Transverse colon (tissue), 4 donors: Measurements from ENCODE around the gene UBE2V1.

Experiments
- POLR2A ChIP-seq: fragments of 450-650 bp; IDR thresholded peaks from one replicate; pipeline ENCODE4 v1.6.1; 2016; ENCODE audit warnings: antibody characterized with exemption, mild to moderate bottlenecking, moderate library complexity
- POLR2AphosphoS5 ChIP-seq, 3 donors: sonication (generic); formaldehyde crosslinking; IDR thresholded peaks; one replicate each; pipeline ENCODE4 v1.6.1; 2016; ENCODE audit warnings: antibody characterized with exemption in 3 of 3
- TF ChIP-seq, protein P1 (sequence below), 5 experiments: fragments of 200-600 bp in 3 of 5; fragments of 450-650 bp in 2 of 5; sonication (generic) in 3 of 5; IDR thresholded peaks; 1 replicate in 2 of 5; 2 replicates in 3 of 5; pipeline ENCODE4 v1.5.1; 2016 to 2017; ENCODE audit warnings: antibody characterized with exemption in 5 of 5, inconsistent platforms in 3 of 5, mild to moderate bottlenecking in 2 of 5, moderate library complexity in 1 of 5

DNA sequence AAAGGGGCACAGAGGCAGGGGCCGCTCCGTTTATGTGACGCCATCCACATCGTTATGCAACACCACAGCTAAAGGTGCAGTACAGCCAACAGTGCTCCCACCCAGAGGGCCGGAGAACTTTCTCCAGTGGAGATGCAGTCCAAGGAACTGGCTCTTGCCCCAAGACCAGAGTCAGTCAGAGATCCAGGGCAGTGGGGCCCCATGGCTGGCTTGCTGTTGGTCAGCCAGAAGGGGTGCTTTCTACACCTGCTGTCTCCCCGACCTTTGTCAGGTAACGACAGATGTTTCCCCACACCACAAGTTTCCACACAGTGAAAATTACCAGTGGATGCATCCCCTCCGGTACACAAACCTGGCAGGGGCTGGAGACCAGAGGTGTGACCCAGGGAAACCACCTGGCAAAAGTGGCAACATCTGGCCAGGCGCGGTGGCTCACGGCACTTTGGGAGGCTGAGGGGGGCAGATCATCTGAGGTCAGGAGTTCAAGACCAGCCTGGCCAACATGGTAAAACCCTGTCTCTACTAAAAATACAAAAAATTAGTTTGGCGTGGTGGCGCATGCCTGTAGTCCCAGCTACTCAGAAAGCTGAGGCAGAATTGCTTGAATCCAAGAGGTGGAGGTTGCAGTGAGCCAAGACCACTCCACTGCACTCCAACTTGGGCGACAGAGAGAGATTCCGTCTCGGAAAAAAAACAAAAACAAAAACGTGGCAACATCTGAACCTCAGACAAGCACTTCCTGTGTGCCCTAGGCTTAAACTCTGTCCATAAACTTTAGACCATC is 34.9 kb downstream of the UBE2V1 start:
- TF ChIP-seq POLR2AphosphoS5 (IDR thresholded peaks at IDR 0.05) (no peak), POLR2A (no peak)
- TF ChIP-seq, protein P1, sequence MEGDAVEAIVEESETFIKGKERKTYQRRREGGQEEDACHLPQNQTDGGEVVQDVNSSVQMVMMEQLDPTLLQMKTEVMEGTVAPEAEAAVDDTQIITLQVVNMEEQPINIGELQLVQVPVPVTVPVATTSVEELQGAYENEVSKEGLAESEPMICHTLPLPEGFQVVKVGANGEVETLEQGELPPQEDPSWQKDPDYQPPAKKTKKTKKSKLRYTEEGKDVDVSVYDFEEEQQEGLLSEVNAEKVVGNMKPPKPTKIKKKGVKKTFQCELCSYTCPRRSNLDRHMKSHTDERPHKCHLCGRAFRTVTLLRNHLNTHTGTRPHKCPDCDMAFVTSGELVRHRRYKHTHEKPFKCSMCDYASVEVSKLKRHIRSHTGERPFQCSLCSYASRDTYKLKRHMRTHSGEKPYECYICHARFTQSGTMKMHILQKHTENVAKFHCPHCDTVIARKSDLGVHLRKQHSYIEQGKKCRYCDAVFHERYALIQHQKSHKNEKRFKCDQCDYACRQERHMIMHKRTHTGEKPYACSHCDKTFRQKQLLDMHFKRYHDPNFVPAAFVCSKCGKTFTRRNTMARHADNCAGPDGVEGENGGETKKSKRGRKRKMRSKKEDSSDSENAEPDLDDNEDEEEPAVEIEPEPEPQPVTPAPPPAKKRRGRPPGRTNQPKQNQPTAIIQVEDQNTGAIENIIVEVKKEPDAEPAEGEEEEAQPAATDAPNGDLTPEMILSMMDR (IDR thresholded peaks at IDR 0.05), result no peak
